Measurements from ENCODE around the gene ERC1. TPM values are rescaled to one million over a fixed set of nuclear protein-coding genes. Genes with fewer than 3 reads are reported as not detected.

Gene ERC1
- total RNA-seq, 1 experiment from 2014 or later, result 40.4 TPM

- intact Hi-C loops (cut with micrococcal nuclease; ENCODE audit: unreplicated experiment) (no loop called here), in situ Hi-C loops (cut with HindIII; ENCODE audit: low pct_unique_long_range_greater_than_20kb, low sequenced_read_pairs) (no loop called here)
- Histone ChIP-seq H3K27me3 (ENCODE audit: control insufficient read depth, insufficient read depth, low read length) (no peaks in the 10 kb centered on the region), H3K9me3 (ENCODE audit: control insufficient read depth, insufficient read depth, low read depth, low read length) (no peaks in the 10 kb centered on the region), H3K36me3 (ENCODE audit: control insufficient read depth, insufficient read depth, low read length) (no peaks in the 10 kb centered on the region), H3K27ac (ENCODE audit: low read length) (no peak overlapping the region), H3K4me3 (ENCODE audit: low read depth in 2 of 2, low read length in 2 of 2) (no peak overlapping the region), H3K4me1 (ENCODE audit: control insufficient read depth, insufficient read depth, low read length) (peaks cover 4% of the 10 kb centered on the region)
- ATAC-seq, result no peak
- ChIA-PET CTCF (no interaction called here), POLR2A (no interaction called here)
- BruUV-seq (replicated peaks), result no TSS peak
- TF ChIP-seq REST (IDR thresholded peaks at IDR 0.05; ENCODE audit: insufficient read depth in 1 of 2, low read depth in 2 of 2, low read length in 1 of 2), result no peak
- TF ChIP-seq SIN3A (IDR thresholded peaks at IDR 0.05; ENCODE audit: borderline replicate concordance, insufficient read depth, low read depth, low read length), result no peak
- TF ChIP-seq CTCF (IDR thresholded peaks at IDR 0.05), result no peak
- TF ChIP-seq TCF7L2 (IDR thresholded peaks at IDR 0.05; ENCODE audit: low read depth, low read length), result no peak
- no peak for DNase-seq (ENCODE audit: low read depth, low spot score)
These were observed 89.6 kb downstream of the ERC1 start for GRCh38 chr12:1080520-1081223.

GRCh38 chr12:1083151-1083888 lies 92.3 kb downstream of the ERC1 start:
- no peak overlapping the region for H3K4me3 ChIP-seq (ENCODE audit: low read depth in 2 of 2, low read length in 2 of 2)
- no peaks in the 10 kb centered on the region for H3K27me3 ChIP-seq (ENCODE audit: control insufficient read depth, insufficient read depth, low read length)
- ChIA-PET CTCF (interaction anchor here (0.6 to 1.7 kb wide), 2 partner anchors 10 to 132 kb away, joined by 3 to 7 read pairs; no protein-coding TSS in a partner anchor), POLR2A (interaction anchor here (0.6 kb wide), 1 partner anchor 98 kb away, joined by 3 read pairs; no protein-coding TSS in a partner anchor)
- no peak for DNase-seq (ENCODE audit: low read depth, low spot score)
- H3K27ac ChIP-seq (ENCODE audit: low read length), result peak overlapping the region; percentile 71
- TF ChIP-seq CTCF (IDR thresholded peaks at IDR 0.05) (no peak), TCF7L2 (IDR thresholded peaks at IDR 0.05; ENCODE audit: low read depth, low read length) (no peak), POLR2AphosphoS5 (IDR thresholded peaks at IDR 0.05; ENCODE audit: low read depth, low read length) (no peak), REST (IDR thresholded peaks at IDR 0.05; ENCODE audit: insufficient read depth in 1 of 2, low read depth in 2 of 2, low read length in 1 of 2) (no peak), SIN3A (IDR thresholded peaks at IDR 0.05; ENCODE audit: borderline replicate concordance, insufficient read depth, low read depth, low read length) (no peak)
- no peaks in the 10 kb centered on the region for H3K9me3 ChIP-seq (ENCODE audit: control insufficient read depth, insufficient read depth, low read depth, low read length)
- peak; percentile 84 for ATAC-seq
- in situ Hi-C loops (cut with HindIII; ENCODE audit: low pct_unique_long_range_greater_than_20kb, low sequenced_read_pairs), result no loop called here
- intact Hi-C loops (cut with micrococcal nuclease; ENCODE audit: unreplicated experiment), result no loop called here
- BruUV-seq (replicated peaks), result no TSS peak
- peaks cover 4% of the 10 kb centered on the region for H3K4me1 ChIP-seq (ENCODE audit: control insufficient read depth, insufficient read depth, low read length)
- no peaks in the 10 kb centered on the region for H3K36me3 ChIP-seq (ENCODE audit: control insufficient read depth, insufficient read depth, low read length)
